ENCODE measurements around the gene BCL2L13.
"Not testable (repeated sequence)": the region's sequence is repeated elsewhere in the genome, so short reads cannot be mapped to it uniquely, and the experiment has no call there.

The BCL2L13 gene

GRCh38 chr22:17697196-17697595, 58.6 kb downstream of the BCL2L13 start:
- not testable (repeated sequence) for DNase-seq

- DNase-seq, result not testable (repeated sequence)
These were observed 59.7 kb downstream of the BCL2L13 start for GRCh38 chr22:17698276-17698675.

GRCh38 chr22:17698948-17699347, 60.4 kb downstream of the BCL2L13 start:
- no peak for DNase-seq

- no peak for DNase-seq
These were observed 61.3 kb downstream of the BCL2L13 start for GRCh38 chr22:17699696-17700340.

- no peak for DNase-seq
These were observed 62.2 kb downstream of the BCL2L13 start for GRCh38 chr22:17700778-17701177.

- no peak for DNase-seq
These were observed 65.3 kb downstream of the BCL2L13 start for GRCh38 chr22:17703811-17704210.

GRCh38 chr22:17705546-17705945, 67.0 kb downstream of the BCL2L13 start:
- DNase-seq, result no peak

- no peak for DNase-seq
These were observed 67.7 kb downstream of the BCL2L13 start for GRCh38 chr22:17705951-17706900.

- no peak for DNase-seq
These were observed 68.4 kb downstream of the BCL2L13 start for GRCh38 chr22:17706947-17707346.

GRCh38 chr22:17707526-17707925, 69.0 kb downstream of the BCL2L13 start:
- DNase-seq, result no peak

- no peak for DNase-seq
These were observed 71.5 kb downstream of the BCL2L13 start for GRCh38 chr22:17710023-17710422.

- no peak for DNase-seq
These were observed 73.9 kb downstream of the BCL2L13 start for GRCh38 chr22:17712441-17712840.

- no peak for DNase-seq
These were observed 78.0 kb downstream of the BCL2L13 start for GRCh38 chr22:17716529-17716928.

GRCh38 chr22:17717708-17718107, 79.2 kb downstream of the BCL2L13 start:
- no peak for DNase-seq

- no peak for DNase-seq
These were observed 81.4 kb downstream of the BCL2L13 start for GRCh38 chr22:17719911-17720310.

- DNase-seq, result no peak
These were observed 85.7 kb downstream of the BCL2L13 start for GRCh38 chr22:17724241-17724640.

GRCh38 chr22:17724678-17725499, 86.3 kb downstream of the BCL2L13 start:
- no peak for DNase-seq

- DNase-seq, result no peak
These were observed 86.9 kb downstream of the BCL2L13 start for GRCh38 chr22:17725500-17725796.

GRCh38 chr22:17726006-17726927, 87.7 kb downstream of the BCL2L13 start:
- no peak for DNase-seq

GRCh38 chr22:17726928-17727897, 88.7 kb downstream of the BCL2L13 start:
- DNase-seq, result no peak

GRCh38 chr22:17728786-17729185, 90.2 kb downstream of the BCL2L13 start:
- no peak for DNase-seq

Measured in NCI-H526 treated with DMSO at 0.1 percent for 48 hours (cell line).